ENCODE data around the gene CLCN2.

The CLCN2 gene

GRCh38 chr3:184380185-184380626, 18.8 kb upstream of the CLCN2 start:
- DNase-seq: no peak

- DNase-seq: no peak
Observed at GRCh38 chr3:184379358-184380184, 18.2 kb upstream of the CLCN2 start, which contains the start of gene CHRD. TSS of gene CHRD (plus strand) at chr3:184380054. CDS start at chr3:184380319, 265 bp downstream.

DNA sequence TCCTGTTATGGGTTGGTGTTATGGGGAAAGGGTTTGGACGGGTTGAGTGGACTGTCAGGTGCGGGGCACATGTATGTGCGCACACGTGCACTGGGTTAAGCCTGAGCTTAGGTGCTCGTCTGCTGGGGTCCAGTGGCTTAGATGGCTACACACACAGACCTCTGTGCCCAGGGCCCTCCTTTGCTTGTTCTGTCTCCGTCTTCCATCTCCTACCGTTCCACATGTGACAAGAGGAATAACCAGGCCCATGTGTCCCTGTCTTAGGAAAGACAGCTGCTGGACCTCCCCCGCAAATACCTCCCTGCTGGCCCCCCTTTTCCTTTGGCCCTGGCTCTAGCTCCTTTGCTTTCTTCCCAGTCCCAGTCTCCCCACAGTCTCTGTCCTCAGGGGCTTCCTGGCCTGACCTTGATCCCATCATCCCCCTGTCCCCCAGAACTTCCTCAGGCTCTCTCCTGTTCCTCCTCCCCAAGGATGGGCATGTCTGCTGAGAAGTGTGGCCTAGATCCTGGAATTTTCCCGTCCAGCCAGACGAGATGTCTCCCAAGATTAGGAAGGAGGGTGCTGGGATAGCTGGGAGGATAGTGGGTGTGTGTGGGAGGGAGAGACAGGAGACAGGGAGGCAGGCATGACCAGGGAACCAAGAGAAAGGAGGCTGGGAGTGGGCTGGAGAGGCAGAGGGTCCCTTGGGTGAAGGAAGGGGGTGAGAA, 17.4 kb upstream of the CLCN2 start:
- DNase-seq: no peak

GRCh38 chr3:184377882-184378445, 16.6 kb upstream of the CLCN2 start, which contains the start of gene THPO:
TSS of gene THPO (minus strand) at chr3:184378207. CDS start at chr3:184376259, 1,948 bp downstream.
- no peak for DNase-seq

- no peak for DNase-seq
Observed at GRCh38 chr3:184377374-184377773, 16.0 kb upstream of the CLCN2 start.

DNA sequence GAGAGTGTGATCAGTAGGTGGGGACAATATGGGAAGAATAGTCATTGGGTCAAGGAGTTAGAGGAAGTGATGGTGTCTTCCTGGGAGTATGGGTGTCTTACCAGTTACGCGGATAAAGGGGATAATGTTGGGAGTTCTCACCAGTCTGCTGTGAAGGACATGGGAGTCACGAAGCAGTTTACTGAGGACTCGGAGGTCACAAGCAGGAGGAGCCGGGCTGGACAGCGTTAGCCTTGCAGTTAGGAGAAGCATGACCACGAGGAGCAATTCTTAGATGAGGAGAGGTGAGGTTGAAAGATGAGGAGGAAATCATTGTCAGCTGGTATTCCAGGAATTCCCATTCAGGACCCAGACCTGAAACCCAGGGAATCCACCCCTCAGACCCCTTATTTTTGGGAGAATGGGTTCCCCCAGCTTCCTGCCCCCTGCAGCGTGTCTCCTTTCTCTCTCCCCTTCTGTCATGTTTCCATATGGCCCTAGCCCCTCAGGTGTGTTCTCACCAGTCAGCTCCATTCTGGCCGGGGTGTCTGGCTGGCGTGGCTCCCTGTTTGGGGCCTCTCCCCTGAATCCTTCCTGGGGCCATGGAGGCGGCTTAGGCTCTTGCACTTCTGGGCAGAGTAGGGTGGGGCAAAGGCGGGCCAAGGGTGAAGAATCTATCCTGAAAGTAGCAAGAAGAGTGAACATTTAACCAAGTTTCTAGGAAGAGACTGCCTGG, 14.5 kb upstream of the CLCN2 start:
- DNase-seq: no peak

DNA sequence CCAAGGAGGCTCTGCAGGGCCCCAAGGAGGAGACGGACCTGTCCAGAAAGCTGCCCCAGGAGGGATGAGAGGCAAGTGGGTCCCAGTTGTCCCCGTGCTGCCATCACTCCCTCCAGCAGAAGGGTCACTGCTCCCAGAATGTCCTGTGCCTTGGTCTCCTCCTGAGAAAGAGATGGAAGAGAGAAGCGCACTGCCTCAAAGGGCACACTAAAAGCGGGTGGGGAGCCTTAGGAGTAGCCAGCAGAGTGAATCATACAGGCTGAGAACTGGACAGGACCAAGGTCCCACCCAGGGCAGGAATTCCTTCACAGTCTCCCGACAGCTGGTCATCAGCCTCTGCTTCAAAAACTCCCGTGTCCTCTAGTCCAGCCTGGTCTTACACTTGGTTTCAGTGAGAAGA, 12.0 kb upstream of the CLCN2 start:
- no peak for DNase-seq

DNA sequence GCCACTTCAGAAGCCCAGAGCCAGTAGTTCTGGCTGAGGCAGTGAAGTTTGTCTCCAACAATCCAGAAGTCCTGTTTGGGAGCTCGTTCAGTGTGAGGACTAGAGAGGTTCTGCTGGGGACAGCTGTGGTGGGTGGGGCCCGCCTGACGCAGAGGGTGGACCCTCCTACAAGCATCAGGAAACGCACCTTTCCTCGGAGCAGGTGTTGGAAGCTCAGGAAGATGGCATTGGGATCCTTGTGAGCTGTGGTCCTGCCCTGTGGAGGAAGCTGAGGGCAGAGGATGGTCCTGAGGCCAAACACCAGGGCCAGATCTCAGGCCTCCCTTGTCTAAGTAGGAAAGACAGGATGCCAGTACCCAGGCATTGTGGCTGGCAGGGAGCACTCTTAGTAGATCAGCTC, 11.5 kb upstream of the CLCN2 start:
- DNase-seq: no peak

- DNase-seq: no peak
Observed at GRCh38 chr3:184372296-184372821, 11.0 kb upstream of the CLCN2 start.

- peak; percentile 73 to 76 for DNase-seq
Observed at GRCh38 chr3:184371570-184372018, 10.2 kb upstream of the CLCN2 start.

- no peak for DNase-seq
Observed at GRCh38 chr3:184368586-184369183, 7.3 kb upstream of the CLCN2 start.

DNA sequence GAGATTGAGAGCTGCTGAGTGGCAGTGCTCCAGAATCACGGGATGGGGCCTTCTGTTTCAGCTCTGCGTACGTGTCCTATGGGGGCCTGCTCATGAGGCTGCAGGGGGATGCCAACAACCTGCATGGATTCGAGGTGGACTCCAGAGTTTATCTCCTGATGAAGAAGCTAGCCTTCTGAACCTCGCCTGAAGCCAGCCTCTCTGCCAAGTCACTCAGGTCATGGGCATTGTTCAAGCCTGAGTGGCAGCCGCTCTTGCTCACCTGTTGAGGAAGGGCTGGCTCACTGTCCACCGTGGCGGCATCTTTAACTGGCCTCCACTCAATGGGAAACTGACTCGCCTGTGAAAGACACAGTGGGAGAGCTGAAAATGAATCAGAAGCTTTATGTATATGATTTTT, 6.7 kb upstream of the CLCN2 start:
- no peak for DNase-seq

GRCh38 chr3:184366619-184367289, 5.3 kb upstream of the CLCN2 start:
- DNase-seq: no peak

DNA sequence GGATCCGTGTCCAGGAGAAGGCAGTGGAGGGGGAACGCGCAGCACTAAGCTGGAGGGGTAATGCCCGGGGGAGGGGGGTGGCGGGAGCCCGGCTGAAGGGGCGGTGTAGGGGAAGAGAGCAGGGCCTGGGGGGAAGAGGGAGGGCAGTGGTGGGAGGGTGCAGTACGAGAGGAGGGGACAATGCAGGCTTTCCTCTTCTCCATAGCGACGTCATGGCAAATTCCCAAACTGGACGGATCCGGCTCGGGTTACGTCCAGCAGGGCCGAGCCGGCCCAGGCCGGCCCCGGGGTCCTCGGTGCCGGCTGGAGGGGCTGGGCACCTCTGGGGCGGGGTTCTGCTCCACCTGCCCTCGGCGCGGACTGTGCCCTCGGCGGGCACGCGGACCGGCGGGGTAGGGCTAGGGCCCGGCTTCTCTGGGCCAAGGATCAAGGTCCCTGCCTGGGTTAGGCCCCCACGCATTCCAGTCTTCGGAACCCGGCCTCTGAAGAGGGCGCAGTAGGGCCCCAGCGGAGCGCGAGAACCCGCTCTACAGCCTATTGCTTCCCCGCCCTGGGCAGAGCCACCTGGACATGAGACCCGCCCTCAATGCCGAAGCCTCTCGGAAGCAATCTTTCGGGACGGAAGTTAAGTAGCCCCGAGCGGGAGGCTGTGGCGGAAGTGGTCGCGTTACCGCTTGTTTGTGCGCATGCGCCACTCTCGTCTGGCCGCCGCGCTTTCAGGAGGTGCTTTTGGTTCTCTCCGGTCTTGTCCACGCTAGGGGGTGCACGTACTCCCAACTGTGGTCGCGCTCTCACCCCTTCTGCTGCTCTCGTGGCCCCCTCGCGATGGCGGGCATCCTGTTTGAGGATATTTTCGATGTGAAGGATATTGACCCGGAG, 1.5 kb upstream of the CLCN2 start:
- peak; percentile 40 to 79 for DNase-seq

GRCh38 chr3:184361932-184362667, 695 bp upstream of the CLCN2 start:
- no peak for DNase-seq

GRCh38 chr3:184360929-184361531, 375 bp downstream of the CLCN2 start:
- no peak for DNase-seq

GRCh38 chr3:184360070-184360928, 1.1 kb downstream of the CLCN2 start:
- DNase-seq: no peak

- no peak for DNase-seq
Observed at GRCh38 chr3:184359610-184360009, 1.8 kb downstream of the CLCN2 start.
